ENCODE data around the gene SHH. TPM values are rescaled to one million over a fixed set of nuclear protein-coding genes. Genes with fewer than 3 reads are reported as not detected.

The SHH gene
- total RNA-seq, 1 experiment from 2014 or later, result 0.26 TPM

DNA sequence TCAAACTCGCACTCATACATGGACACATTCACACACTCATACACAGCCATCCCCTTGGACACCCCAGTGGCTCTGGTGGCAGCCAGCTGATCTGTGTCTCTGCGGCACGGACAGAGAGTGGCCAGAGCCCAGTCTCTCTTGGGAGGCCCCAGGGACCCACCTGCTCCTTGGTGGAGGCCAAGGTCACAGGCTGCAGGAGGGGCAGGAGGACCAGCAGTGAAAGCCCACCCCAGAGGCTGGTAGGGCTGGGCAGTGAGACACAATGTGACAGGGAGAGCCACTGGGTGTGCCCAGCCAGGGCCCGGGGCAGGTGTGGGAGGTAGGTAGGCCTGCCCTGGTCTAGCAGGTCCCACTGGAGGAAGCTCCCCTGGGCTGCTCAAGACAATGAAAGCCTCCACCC is 18.5 kb downstream of the SHH start:
- ATAC-seq, result no peak
- CTCF ChIA-PET, result no interaction called here

DNA sequence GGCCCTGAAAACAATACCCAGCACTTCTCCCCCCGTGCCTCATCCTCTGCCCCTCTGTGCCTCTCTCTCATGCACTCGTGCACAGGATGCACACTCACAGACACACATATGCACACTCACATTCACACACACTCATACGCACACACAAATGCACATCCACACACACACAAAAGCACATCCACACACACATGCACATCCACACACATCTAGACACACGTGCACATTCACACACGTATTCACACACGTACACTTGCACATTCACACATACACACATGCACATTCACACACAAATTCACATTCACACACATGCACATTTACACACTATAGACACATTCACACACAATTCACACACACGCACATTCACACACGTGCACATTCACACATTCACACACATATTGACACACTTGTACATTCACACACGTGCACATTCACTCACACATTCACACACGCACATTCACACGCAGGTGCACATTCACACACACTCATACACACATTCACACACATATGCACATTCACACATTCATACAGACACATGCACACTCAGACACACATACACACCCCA is 19.2 kb downstream of the SHH start:
- ATAC-seq (no peak), DNase-seq (ENCODE audit: low spot score) (no peak)
- Mint-ChIP-seq H3K4me1 (no peaks in the 10 kb centered on the region), H3K27me3 (ENCODE audit: low read depth) (peaks cover 33% of the 10 kb centered on the region), H3K27ac (no peak overlapping the region), H3K36me3 (no peaks in the 10 kb centered on the region), H3K4me3 (no peak overlapping the region), H3K9me3 (peaks cover 3% of the 10 kb centered on the region; the same call in 1 of the 2 replicates)
- POLR2A ChIA-PET, result no interaction called here
- CTCF ChIA-PET, result no interaction called here
- no peak for TF ChIP-seq GRHL2 (CRISPR knock-in tag; IDR thresholded peaks at IDR 0.05; ENCODE audit: insufficient replicate concordance, severe bottlenecking)
- TF ChIP-seq PRRX2 (CRISPR knock-in tag; IDR thresholded peaks at IDR 0.05), result no peak
- TF ChIP-seq ZNF532 (CRISPR knock-in tag; IDR thresholded peaks at IDR 0.05; ENCODE audit: borderline replicate concordance), result no peak
- no peak for TF ChIP-seq NR2C2 (CRISPR knock-in tag; IDR thresholded peaks at IDR 0.05)
- TF ChIP-seq, protein P1, sequence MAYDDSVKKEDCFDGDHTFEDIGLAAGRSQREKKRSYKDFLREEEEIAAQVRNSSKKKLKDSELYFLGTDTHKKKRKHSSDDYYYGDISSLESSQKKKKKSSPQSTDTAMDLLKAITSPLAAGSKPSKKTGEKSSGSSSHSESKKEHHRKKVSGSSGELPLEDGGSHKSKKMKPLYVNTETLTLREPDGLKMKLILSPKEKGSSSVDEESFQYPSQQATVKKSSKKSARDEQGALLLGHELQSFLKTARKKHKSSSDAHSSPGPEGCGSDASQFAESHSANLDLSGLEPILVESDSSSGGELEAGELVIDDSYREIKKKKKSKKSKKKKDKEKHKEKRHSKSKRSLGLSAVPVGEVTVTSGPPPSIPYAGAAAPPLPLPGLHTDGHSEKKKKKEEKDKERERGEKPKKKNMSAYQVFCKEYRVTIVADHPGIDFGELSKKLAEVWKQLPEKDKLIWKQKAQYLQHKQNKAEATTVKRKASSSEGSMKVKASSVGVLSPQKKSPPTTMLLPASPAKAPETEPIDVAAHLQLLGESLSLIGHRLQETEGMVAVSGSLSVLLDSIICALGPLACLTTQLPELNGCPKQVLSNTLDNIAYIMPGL (CRISPR knock-in tag; IDR thresholded peaks at IDR 0.05), result no peak
- TF ChIP-seq TCF7 (CRISPR knock-in tag; IDR thresholded peaks at IDR 0.05; ENCODE audit: low read depth), result no peak
- no peak for TF ChIP-seq SMAD3 (CRISPR knock-in tag; IDR thresholded peaks at IDR 0.05; ENCODE audit: borderline replicate concordance)
- TF ChIP-seq NFYB (CRISPR knock-in tag; conservative IDR thresholded peaks at IDR 0.05; ENCODE audit: low read depth), result no peak

More for the DNA sequence above, 18.5 kb downstream of the SHH start:
- Mint-ChIP-seq H3K4me1 (no peaks in the 10 kb centered on the region), H3K27me3 (ENCODE audit: low read depth) (peaks cover 38% of the 10 kb centered on the region), H3K9me3 (peaks cover 3% of the 10 kb centered on the region; the same call in 1 of the 2 replicates), H3K36me3 (no peaks in the 10 kb centered on the region), H3K4me3 (no peak overlapping the region), H3K27ac (no peak overlapping the region)
- TF ChIP-seq CDX4 (CRISPR knock-in tag; IDR thresholded peaks at IDR 0.05; ENCODE audit: borderline replicate concordance), result no peak
- no peak for TF ChIP-seq SMAD3 (CRISPR knock-in tag; IDR thresholded peaks at IDR 0.05; ENCODE audit: borderline replicate concordance)
- no peak for TF ChIP-seq CREM (CRISPR knock-in tag; IDR thresholded peaks at IDR 0.05)
- no peak for TF ChIP-seq NR1H2 (CRISPR knock-in tag; IDR thresholded peaks at IDR 0.05)
- TF ChIP-seq RORB (CRISPR knock-in tag; IDR thresholded peaks at IDR 0.05), result no peak
- no peak for TF ChIP-seq ETV6 (CRISPR knock-in tag; IDR thresholded peaks at IDR 0.05)
- no peak for TF ChIP-seq OVOL2 (CRISPR knock-in tag; IDR thresholded peaks at IDR 0.05; ENCODE audit: borderline replicate concordance)
- TF ChIP-seq GTF2I (CRISPR knock-in tag; conservative IDR thresholded peaks at IDR 0.05), result no peak
- POLR2A ChIA-PET, result no interaction called here
- DNase-seq (ENCODE audit: low spot score), result no peak

DNA sequence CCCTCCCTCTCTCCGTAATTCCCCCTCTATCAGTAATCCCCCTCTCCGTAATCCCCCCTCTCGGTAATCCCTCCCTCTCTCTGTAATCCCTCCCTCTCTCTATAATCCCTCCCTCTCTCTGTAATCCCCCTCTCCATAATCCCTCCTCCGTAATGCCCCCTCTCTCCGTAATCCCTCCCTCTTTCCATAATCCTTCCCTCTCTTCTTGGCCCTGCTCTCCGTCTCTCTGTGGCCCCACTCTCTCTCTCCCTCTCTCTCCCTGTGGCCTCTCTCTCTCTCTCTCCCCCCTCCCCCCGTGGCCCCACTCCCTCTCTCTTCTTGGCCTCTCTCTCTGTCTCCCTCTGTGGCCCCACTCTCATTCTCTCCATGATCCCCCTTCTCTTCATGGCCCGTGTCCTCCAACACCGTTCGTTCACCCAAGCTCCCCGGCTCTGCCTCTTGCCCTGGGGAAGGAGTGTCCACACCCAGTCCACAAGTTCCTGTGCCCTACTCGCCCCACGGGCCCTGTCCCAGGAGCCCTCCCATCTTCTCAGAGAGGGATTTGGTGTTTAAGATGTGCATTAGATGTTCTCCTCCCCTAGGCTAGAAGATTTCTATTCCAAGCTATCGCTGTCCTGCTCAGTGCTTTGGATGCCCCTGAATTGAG is 19.8 kb downstream of the SHH start:
- Mint-ChIP-seq H3K27ac (no peak overlapping the region), H3K27me3 (ENCODE audit: low read depth) (peaks cover 33% of the 10 kb centered on the region), H3K4me1 (peaks cover 4% of the 10 kb centered on the region), H3K36me3 (no peaks in the 10 kb centered on the region), H3K9me3 (peaks cover 3% of the 10 kb centered on the region; the same call in 1 of the 2 replicates), H3K4me3 (no peak overlapping the region)
- ChIA-PET POLR2A (no interaction called here), CTCF (no interaction called here)
- no peak for DNase-seq (ENCODE audit: low spot score)
- ATAC-seq, result no peak
- TF ChIP-seq NR3C1 (CRISPR knock-in tag; conservative IDR thresholded peaks at IDR 0.05; ENCODE audit: low read depth) (no peak), TCF7 (CRISPR knock-in tag; IDR thresholded peaks at IDR 0.05; ENCODE audit: low read depth) (no peak), ZNF263 (CRISPR knock-in tag; IDR thresholded peaks at IDR 0.05; ENCODE audit: low read depth) (no peak), ESRRA (CRISPR knock-in tag; IDR thresholded peaks at IDR 0.05; ENCODE audit: borderline replicate concordance) (no peak), ZNF416 (CRISPR knock-in tag; IDR thresholded peaks at IDR 0.05) (no peak), TP53 (CRISPR knock-in tag; IDR thresholded peaks at IDR 0.05) (no peak), EMX1 (CRISPR knock-in tag; IDR thresholded peaks at IDR 0.05) (no peak), IRF2 (CRISPR knock-in tag; IDR thresholded peaks at IDR 0.05; ENCODE audit: borderline replicate concordance, low read depth) (no peak), CBFB (CRISPR knock-in tag; IDR thresholded peaks at IDR 0.05; ENCODE audit: low read depth) (no peak)
- TF ChIP-seq, protein P1 (CRISPR knock-in tag; IDR thresholded peaks at IDR 0.05), result no peak

Measured in WTC11 (cell line).